Measurements from ENCODE around the gene ASIC2. TPM values are rescaled to one million over a fixed set of nuclear protein-coding genes. Genes with fewer than 3 reads are reported as not detected.
A peak's percentile ranks its signal among the peaks of the same experiment; 100 is the strongest.

Gene ASIC2
- total RNA-seq, 1 donor from 2014 or later, result 0.30 TPM

- no peak for DNase-seq
These were observed 140.3 kb downstream of the ASIC2 start for GRCh38 chr17:33152783-33153182.

GRCh38 chr17:33151565-33151964, 141.5 kb downstream of the ASIC2 start:
- DNase-seq, result no peak

GRCh38 chr17:33145941-33146340, 147.2 kb downstream of the ASIC2 start:
- DNase-seq, result no peak

- DNase-seq, result no peak
These were observed 148.3 kb downstream of the ASIC2 start for GRCh38 chr17:33144837-33145236.

- no peak for DNase-seq
These were observed 150.3 kb downstream of the ASIC2 start for GRCh38 chr17:33142705-33143299.

GRCh38 chr17:33140413-33141099, 152.5 kb downstream of the ASIC2 start:
- no peak for DNase-seq

- DNase-seq, result no peak
These were observed 154.5 kb downstream of the ASIC2 start for GRCh38 chr17:33138627-33139026.

- DNase-seq, result no peak
These were observed 155.7 kb downstream of the ASIC2 start for GRCh38 chr17:33137426-33137825.

GRCh38 chr17:33135691-33136090, 157.4 kb downstream of the ASIC2 start:
- no peak for DNase-seq

- no peak for DNase-seq
These were observed 161.5 kb downstream of the ASIC2 start for GRCh38 chr17:33131620-33132019.

- no peak for DNase-seq
These were observed 165.4 kb downstream of the ASIC2 start for GRCh38 chr17:33127706-33128105.

GRCh38 chr17:33126086-33126485, 167.0 kb downstream of the ASIC2 start:
- DNase-seq, result no peak

- DNase-seq, result no peak
These were observed 167.5 kb downstream of the ASIC2 start for GRCh38 chr17:33125552-33125950.

- DNase-seq, result no peak
These were observed 168.1 kb downstream of the ASIC2 start for GRCh38 chr17:33124871-33125551.

GRCh38 chr17:33124185-33124584, 168.9 kb downstream of the ASIC2 start:
- no peak for DNase-seq

GRCh38 chr17:33121756-33122155, 171.3 kb downstream of the ASIC2 start:
- no peak for DNase-seq

- no peak for DNase-seq
These were observed 171.8 kb downstream of the ASIC2 start for GRCh38 chr17:33121272-33121671.

GRCh38 chr17:33120103-33120502, 173.0 kb downstream of the ASIC2 start:
- DNase-seq, result peak; percentile 17

GRCh38 chr17:33118391-33119075, 174.6 kb downstream of the ASIC2 start:
- DNase-seq, result no peak

GRCh38 chr17:33116021-33116551, 177.0 kb downstream of the ASIC2 start:
- DNase-seq, result no peak

GRCh38 chr17:33115366-33115765, 177.7 kb downstream of the ASIC2 start:
- DNase-seq, result no peak

- peak; percentile 50 for DNase-seq
These were observed 179.1 kb downstream of the ASIC2 start for GRCh38 chr17:33113991-33114370.

Data from skin of body (tissue), 2 donors.